ENCODE results near the gene ZBED2.

DNA sequence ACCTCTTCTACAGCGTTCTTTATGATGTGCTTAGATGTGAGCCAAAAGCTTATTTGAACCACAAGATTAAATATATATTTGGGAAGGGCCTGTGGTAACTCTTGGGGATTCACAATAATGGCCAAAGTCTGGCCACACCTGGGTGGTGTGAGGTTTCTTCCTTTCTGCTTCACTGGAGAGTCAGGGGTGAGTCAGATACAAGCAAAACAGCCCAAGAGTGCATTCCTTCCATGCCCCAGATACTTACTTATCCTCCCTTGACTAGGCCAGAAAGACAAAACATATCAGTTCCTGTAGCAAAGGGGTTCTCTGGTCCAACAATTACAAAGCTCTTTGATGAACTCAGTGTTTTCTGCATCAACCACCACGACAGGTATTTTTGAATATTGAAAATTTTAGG lies 941 bp downstream of the ZBED2 start:
- TF ChIP-seq, protein P1, sequence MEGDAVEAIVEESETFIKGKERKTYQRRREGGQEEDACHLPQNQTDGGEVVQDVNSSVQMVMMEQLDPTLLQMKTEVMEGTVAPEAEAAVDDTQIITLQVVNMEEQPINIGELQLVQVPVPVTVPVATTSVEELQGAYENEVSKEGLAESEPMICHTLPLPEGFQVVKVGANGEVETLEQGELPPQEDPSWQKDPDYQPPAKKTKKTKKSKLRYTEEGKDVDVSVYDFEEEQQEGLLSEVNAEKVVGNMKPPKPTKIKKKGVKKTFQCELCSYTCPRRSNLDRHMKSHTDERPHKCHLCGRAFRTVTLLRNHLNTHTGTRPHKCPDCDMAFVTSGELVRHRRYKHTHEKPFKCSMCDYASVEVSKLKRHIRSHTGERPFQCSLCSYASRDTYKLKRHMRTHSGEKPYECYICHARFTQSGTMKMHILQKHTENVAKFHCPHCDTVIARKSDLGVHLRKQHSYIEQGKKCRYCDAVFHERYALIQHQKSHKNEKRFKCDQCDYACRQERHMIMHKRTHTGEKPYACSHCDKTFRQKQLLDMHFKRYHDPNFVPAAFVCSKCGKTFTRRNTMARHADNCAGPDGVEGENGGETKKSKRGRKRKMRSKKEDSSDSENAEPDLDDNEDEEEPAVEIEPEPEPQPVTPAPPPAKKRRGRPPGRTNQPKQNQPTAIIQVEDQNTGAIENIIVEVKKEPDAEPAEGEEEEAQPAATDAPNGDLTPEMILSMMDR (IDR thresholded peaks at IDR 0.05): no peak
- no peak for TF ChIP-seq POLR2A (IDR thresholded peaks at IDR 0.05)
